Stimulated activated memory B cell treated with anti-CD40 and anti-IgM and Interleukin-4, amounts not matched to agents 10 μg/mL and 1 μg/mL and 100 μg/mL, for 72 hours (primary cell): Measurements from ENCODE around the gene MTREX.

Source experiments
- ATAC-seq: fragments of 150-1000 bp; cut with Tn5 transposase; 2 replicates; pipeline ENCODE4 v1.10.0; 2021
- H3K27ac Mint-ChIP-seq: one replicate; pipeline ENCODE4 v1.8.0; 2022; ENCODE audit warnings: mild to moderate bottlenecking, mixed read lengths
- H3K27me3 Mint-ChIP-seq: one replicate; pipeline ENCODE4 v1.8.0; 2022; ENCODE audit warnings: mixed read lengths
- H3K36me3 Mint-ChIP-seq: one replicate; pipeline ENCODE4 v1.8.0; 2022; ENCODE audit warnings: mixed read lengths
- H3K4me1 Mint-ChIP-seq: one replicate; pipeline ENCODE4 v1.8.0; 2022; ENCODE audit warnings: mixed read lengths
- H3K4me3 Mint-ChIP-seq: one replicate; pipeline ENCODE4 v1.8.0; 2022; ENCODE audit warnings: mild to moderate bottlenecking, moderate library complexity, mixed read lengths
- H3K9me3 Mint-ChIP-seq: one replicate; pipeline ENCODE4 v1.8.0; 2022; ENCODE audit warnings: mixed read lengths

MTREX gene

DNA sequence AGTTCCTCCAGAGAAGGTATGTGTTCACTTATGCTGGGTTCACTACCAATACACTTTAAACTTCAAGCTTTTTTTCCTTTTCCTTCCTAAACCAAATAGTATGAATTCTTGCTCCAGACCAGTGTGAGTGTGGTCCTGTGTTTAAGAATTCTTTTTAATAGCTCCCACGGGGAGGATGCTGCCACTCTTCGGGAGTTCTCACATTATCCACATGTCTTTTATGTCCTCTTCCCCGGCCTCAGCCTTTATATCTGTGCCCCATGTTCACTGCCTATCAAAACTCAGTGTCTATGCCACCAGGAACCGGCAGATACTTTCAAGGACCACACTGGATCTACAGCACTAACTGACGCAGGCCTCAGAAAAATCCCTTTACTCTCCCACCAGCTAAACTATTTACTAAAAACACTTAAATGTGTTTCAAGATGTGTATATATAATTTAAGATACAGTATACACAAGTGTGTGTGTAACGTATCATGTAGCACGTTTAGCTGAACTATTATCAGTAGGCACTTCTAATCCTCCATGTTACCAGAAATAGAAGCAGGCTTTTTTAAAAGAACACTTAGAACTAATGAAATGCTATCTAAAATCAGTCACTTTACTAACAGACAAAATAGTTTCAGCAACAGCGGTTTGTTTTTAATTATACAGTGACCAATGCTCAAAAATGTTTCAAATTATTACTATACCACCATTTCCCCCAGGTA is 139.0 kb downstream of the MTREX start:
- Mint-ChIP-seq H3K27ac (no peak overlapping the region), H3K4me1 (no peaks in the 10 kb centered on the region), H3K27me3 (no peaks in the 10 kb centered on the region), H3K9me3 (no peaks in the 10 kb centered on the region), H3K36me3 (no peaks in the 10 kb centered on the region), H3K4me3 (no peak overlapping the region)
- ATAC-seq: no peak

GRCh38 chr5:55450050-55450765 is 142.4 kb downstream of the MTREX start:
- ATAC-seq: no peak
- peaks cover 9% of the 10 kb centered on the region for H3K4me1 Mint-ChIP-seq
- no peaks in the 10 kb centered on the region for H3K27me3 Mint-ChIP-seq
- no peak overlapping the region for H3K4me3 Mint-ChIP-seq
- peaks cover 6% of the 10 kb centered on the region for H3K36me3 Mint-ChIP-seq
- no peak overlapping the region for H3K27ac Mint-ChIP-seq
- H3K9me3 Mint-ChIP-seq: no peaks in the 10 kb centered on the region

DNA sequence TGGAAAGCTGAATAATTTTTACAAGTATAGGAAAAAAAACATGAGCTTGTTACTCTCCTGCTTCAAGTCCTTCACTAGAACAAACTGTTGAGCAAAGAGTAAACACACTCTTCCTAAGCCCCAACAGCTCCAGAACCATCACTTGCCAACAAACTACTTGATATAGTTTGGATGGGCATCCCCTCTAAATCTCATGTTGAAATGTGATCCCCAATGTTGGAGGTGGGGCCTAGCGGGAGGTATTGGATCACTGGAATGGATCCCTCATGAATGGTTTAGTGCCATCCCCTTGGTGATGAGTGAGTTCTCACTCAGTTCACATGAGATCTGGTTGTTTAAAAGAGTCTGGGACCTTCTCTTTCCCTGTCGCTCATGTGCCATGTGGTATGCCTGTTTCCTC is 144.2 kb downstream of the MTREX start:
- H3K27ac Mint-ChIP-seq: no peak overlapping the region
- ATAC-seq: no peak
- peaks cover 6% of the 10 kb centered on the region for H3K36me3 Mint-ChIP-seq
- H3K9me3 Mint-ChIP-seq: no peaks in the 10 kb centered on the region
- no peaks in the 10 kb centered on the region for H3K27me3 Mint-ChIP-seq
- no peak overlapping the region for H3K4me3 Mint-ChIP-seq
- H3K4me1 Mint-ChIP-seq: peaks cover 9% of the 10 kb centered on the region

DNA sequence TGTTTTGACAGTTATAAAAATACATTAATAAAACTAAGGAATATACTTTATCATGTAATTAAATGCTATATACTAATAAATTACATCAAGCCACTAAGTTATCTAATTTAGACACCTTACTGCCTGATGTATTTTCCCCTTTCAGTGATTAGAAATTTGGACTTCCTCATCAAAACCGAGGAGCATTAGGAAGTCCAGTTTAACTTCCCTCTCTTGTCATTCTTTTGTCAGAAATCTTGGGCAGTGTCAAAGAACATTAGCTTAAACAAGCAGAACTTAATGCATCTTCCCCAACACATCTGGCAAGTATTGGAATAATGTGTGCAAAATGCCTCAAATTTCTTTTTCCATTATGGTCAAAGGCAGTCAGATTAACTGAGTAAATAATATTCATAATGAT is 145.4 kb downstream of the MTREX start:
- Mint-ChIP-seq H3K4me3 (no peak overlapping the region), H3K36me3 (peaks cover 6% of the 10 kb centered on the region), H3K9me3 (no peaks in the 10 kb centered on the region), H3K27me3 (no peaks in the 10 kb centered on the region), H3K4me1 (peaks cover 9% of the 10 kb centered on the region), H3K27ac (no peak overlapping the region)
- ATAC-seq: no peak

DNA sequence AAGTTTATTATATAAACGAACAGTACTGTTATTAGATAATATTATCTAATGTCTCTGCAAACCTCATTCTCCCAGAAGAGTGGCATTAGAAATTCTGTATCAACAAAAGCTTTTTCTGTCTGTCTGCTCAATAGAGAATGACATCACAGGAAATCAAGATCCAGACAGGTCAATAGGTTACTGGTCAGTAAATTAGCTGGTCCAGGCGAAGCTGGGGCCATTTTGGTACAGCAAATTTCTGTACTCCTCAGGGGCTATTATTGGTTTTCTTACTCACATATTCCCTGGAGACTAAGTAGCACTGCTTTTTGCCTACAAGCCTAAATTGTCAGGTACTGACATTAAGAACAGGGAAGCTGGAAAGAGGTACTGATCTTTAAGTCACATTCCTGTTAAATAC is 146.5 kb downstream of the MTREX start:
- no peaks in the 10 kb centered on the region for H3K27me3 Mint-ChIP-seq
- peaks cover 9% of the 10 kb centered on the region for H3K4me1 Mint-ChIP-seq
- no peak overlapping the region for H3K27ac Mint-ChIP-seq
- no peak for ATAC-seq
- H3K9me3 Mint-ChIP-seq: no peaks in the 10 kb centered on the region
- no peak overlapping the region for H3K4me3 Mint-ChIP-seq
- peaks cover 6% of the 10 kb centered on the region for H3K36me3 Mint-ChIP-seq

DNA sequence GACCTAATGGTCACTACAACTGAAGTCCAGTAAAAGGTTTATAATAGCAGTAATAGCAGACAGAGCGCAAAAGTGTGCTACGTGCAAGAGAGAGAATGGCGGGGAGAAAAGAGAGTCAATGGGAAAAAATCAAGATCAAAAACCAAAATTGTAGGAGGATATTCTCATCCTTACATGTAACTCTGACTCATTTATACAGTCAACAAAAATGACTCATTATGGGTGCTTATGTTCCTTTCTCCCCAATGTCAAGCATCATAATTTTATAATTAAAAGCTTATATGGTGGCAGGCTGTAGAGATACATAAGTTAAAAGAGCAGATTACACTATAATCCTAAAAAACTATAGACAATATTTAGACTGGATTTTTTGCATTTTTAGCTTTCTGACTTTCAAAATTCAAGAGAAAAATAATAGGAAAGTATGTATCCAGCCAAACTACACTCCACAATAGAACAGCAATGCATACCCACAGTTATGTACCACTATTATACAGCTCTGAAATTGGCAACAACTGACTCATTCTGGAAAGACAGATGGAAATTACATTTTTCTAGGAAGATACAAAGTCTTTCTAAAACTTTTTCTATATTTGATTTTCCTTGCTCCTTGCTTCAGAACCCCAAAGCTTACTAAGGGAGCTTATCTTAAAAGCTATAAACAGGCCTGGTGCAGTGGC is 148.6 kb downstream of the MTREX start:
- H3K27ac Mint-ChIP-seq: no peak overlapping the region
- peaks cover 17% of the 10 kb centered on the region for H3K36me3 Mint-ChIP-seq
- no peak for ATAC-seq
- no peaks in the 10 kb centered on the region for H3K9me3 Mint-ChIP-seq
- peaks cover 9% of the 10 kb centered on the region for H3K4me1 Mint-ChIP-seq
- H3K4me3 Mint-ChIP-seq: no peak overlapping the region
- H3K27me3 Mint-ChIP-seq: no peaks in the 10 kb centered on the region

DNA sequence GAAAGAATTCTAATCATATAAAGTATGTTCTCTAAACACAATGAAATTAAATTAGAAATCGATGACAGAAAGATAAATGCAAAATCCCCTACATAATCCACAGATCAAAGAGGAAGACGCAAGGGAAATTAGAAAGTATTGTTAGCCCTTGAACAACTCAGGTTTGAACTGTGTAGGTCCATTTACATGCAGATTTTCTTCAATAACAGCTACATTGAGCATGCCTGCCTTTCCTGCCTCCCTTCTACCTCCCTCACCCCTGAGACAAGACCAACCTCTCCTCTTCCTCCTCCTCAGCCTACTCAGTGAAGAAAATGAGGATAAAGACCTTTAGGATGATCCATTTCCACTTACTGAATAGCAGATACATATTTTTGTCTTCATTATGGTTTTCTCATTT is 151.8 kb downstream of the MTREX start:
- Mint-ChIP-seq H3K9me3 (no peaks in the 10 kb centered on the region), H3K4me1 (peaks cover 4% of the 10 kb centered on the region), H3K36me3 (peaks cover 23% of the 10 kb centered on the region), H3K27me3 (no peaks in the 10 kb centered on the region), H3K4me3 (no peak overlapping the region), H3K27ac (no peak overlapping the region)
- no peak for ATAC-seq

- no peaks in the 10 kb centered on the region for H3K27me3 Mint-ChIP-seq
- H3K27ac Mint-ChIP-seq: no peak overlapping the region
- H3K4me1 Mint-ChIP-seq: no peaks in the 10 kb centered on the region
- H3K36me3 Mint-ChIP-seq: peaks cover 40% of the 10 kb centered on the region
- no peak for ATAC-seq
- H3K4me3 Mint-ChIP-seq: no peak overlapping the region
- H3K9me3 Mint-ChIP-seq: no peaks in the 10 kb centered on the region
Observed at GRCh38 chr5:55463613-55464012, 155.8 kb downstream of the MTREX start.

- Mint-ChIP-seq H3K4me3 (no peak overlapping the region), H3K36me3 (peaks cover 23% of the 10 kb centered on the region), H3K27ac (no peak overlapping the region), H3K4me1 (no peaks in the 10 kb centered on the region), H3K27me3 (no peaks in the 10 kb centered on the region), H3K9me3 (no peaks in the 10 kb centered on the region)
- ATAC-seq: no peak
Observed at GRCh38 chr5:55467862-55468551, 160.2 kb downstream of the MTREX start.

DNA sequence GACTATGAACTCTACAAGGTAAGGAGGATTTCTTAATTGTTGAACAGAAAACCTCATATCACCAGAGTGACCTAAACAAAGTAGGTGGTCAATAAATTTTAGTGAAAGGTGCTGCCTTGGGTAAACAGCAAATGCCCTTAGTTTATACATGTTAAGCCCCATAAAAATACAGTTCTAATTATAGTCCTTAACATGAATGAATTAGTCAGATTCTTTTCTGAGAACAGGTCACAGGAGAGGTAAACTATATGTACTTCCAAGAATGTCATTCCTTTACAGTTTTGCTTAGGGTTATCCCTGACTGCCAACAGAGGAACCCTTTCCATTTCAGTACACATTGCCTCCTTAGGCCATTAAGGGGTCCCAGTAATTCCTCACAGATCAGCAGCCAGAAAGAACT is 162.1 kb downstream of the MTREX start:
- Mint-ChIP-seq H3K4me1 (no peaks in the 10 kb centered on the region), H3K4me3 (no peak overlapping the region), H3K9me3 (no peaks in the 10 kb centered on the region), H3K27ac (no peak overlapping the region), H3K27me3 (no peaks in the 10 kb centered on the region), H3K36me3 (peaks cover 14% of the 10 kb centered on the region)
- ATAC-seq: no peak

DNA sequence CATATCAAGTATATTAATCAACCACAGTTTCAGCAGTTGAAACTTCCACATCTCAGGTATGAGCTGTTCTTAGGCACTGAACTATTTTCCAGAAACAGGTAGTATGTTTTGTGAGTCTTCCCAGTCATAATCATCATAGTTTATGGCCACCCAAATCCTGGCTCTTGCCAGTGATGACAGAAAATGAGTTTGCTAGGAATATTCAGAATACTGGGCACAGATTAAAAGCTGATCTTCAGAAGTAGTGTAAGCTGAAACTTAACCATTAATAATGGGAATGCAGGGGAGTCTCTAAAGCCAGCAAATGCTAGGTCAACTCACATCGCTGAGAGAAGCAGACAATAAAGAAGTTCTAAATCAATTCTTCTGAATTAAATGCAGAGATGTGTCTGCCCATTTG is 162.5 kb downstream of the MTREX start:
- no peak for ATAC-seq
- Mint-ChIP-seq H3K4me3 (no peak overlapping the region), H3K36me3 (peaks cover 12% of the 10 kb centered on the region), H3K9me3 (no peaks in the 10 kb centered on the region), H3K27ac (no peak overlapping the region), H3K4me1 (no peaks in the 10 kb centered on the region), H3K27me3 (no peaks in the 10 kb centered on the region)

DNA sequence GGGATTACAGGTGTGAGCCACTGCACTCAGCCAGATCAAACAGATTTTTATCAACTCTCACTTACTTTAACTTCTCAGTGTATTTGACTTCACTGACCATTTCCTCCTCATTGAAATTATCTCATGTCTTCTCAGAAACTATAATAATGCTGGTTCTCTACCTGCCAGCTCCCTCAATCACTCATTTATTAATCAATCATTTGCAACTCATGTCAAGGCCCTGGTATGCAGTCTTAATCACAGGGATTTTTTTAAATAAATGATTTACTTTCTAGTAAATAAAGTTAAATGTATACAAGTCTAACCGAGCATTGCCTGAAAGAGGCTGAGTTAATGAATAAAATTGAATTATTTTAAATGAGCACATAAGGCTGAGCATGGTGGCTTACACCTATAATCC is 163.7 kb downstream of the MTREX start:
- Mint-ChIP-seq H3K36me3 (peaks cover under 1% of the 10 kb centered on the region), H3K27me3 (no peaks in the 10 kb centered on the region), H3K9me3 (no peaks in the 10 kb centered on the region), H3K4me1 (no peaks in the 10 kb centered on the region), H3K4me3 (no peak overlapping the region), H3K27ac (no peak overlapping the region)
- no peak for ATAC-seq

DNA sequence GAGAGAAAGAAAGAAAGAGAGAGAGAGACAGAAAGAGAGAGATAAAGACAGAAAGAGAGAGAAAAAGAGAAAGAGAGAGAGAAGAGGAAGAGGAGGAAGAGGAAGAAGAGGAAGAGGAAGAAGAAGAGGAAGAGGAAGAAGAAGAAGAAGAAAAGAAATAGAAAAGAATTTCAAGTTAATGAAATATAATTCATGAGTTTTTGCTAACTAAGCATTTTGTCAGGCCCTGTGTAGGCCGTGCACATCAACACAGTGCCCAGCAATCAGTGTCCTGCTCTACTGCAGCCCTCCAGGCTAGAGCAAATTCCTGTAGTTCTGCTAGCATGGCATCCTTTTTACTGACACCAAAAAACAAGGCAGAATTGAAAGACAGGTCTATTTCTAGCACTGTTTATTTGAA is 164.9 kb downstream of the MTREX start:
- H3K4me3 Mint-ChIP-seq: no peak overlapping the region
- no peaks in the 10 kb centered on the region for H3K4me1 Mint-ChIP-seq
- no peaks in the 10 kb centered on the region for H3K36me3 Mint-ChIP-seq
- no peaks in the 10 kb centered on the region for H3K27me3 Mint-ChIP-seq
- no peak for ATAC-seq
- H3K9me3 Mint-ChIP-seq: no peaks in the 10 kb centered on the region
- no peak overlapping the region for H3K27ac Mint-ChIP-seq
